ENCODE measurements around the gene HEG1. TPM values are rescaled to one million over a fixed set of nuclear protein-coding genes. Genes with fewer than 3 reads are reported as not detected.

Gene HEG1
- total and polyA plus RNA-seq, 2 of the 8 experiments (the other 6 are each of a cell fraction or from before 2014, with no cell fraction given) = 5.3 to 9.7 TPM

GRCh38 chr3:124916837-124917409 lies 138.9 kb downstream of the HEG1 start:
- H3K79me2 ChIP-seq (ENCODE audit: control insufficient read depth in 1 of 2, insufficient read depth in 2 of 2, low read length in 2 of 2) = no peaks in the 10 kb centered on the region
- H2BK120ac ChIP-seq (replicated peaks; ENCODE audit: low read depth, low read length) = no peak overlapping the region
- H4K8ac ChIP-seq (ENCODE audit: extremely low read depth, insufficient read depth, low read length) = no peak overlapping the region; the same call in 1 of the 2 replicates
- H4K91ac ChIP-seq (replicated peaks; ENCODE audit: insufficient read length, low read length) = no peak overlapping the region
- DNase-seq (ENCODE audit: low read depth in 1 of 2, low spot score in 2 of 2) (no peak), FAIRE-seq (no peak)
- ChIA-PET CTCF (ENCODE audit: partially characterized antibody) (interaction anchor here (0.6 to 0.7 kb wide), 2 partner anchors 37 to 233 kb away, joined by 3 to 5 read pairs; no protein-coding TSS in a partner anchor), POLR2A (ENCODE audit: partially characterized antibody) (no interaction called here)
- no peak overlapping the region for H2BK15ac ChIP-seq (ENCODE audit: low read length)
- no peak overlapping the region for H3K4me3 ChIP-seq (ENCODE audit: extremely low read depth in 1 of 4, insufficient read depth in 2 of 4, low read depth in 3 of 4, low read length in 4 of 4)
- no peaks in the 10 kb centered on the region for H3K4me1 ChIP-seq (replicated peaks in 1 of 4; ENCODE audit: control insufficient read depth in 3 of 4, insufficient read depth in 4 of 4, low read length in 3 of 4)
- H4K20me1 ChIP-seq (replicated peaks in 1 of 2; ENCODE audit: control insufficient read depth in 1 of 2, insufficient read depth in 2 of 2, low read length in 2 of 2) = no peaks in the 10 kb centered on the region
- 89% methylated on average over 8 of the region's 8 CpGs; no CpG with 5 or more reads in 1 of the 2 experiments for WGBS, 2 experiments (ENCODE audit: extremely low coverage in 1 of 2, insufficient coverage in 1 of 2, insufficient read length in 1 of 2, insufficient replicate concordance in 2 of 2, low coverage in 1 of 2, low lambda C conversion rate in 2 of 2, missing lambda C conversion rate in 1 of 2)
- no peak overlapping the region for H2AK5ac ChIP-seq (ENCODE audit: low read depth, low read length)
- no peak overlapping the region for H3K9ac ChIP-seq (replicated peaks in 1 of 4; ENCODE audit: extremely low read depth in 1 of 4, low read depth in 3 of 4, low read length in 3 of 4)
- H2BK5ac ChIP-seq (ENCODE audit: low read depth, low read length) = no peak overlapping the region
- no peaks in the 10 kb centered on the region for H3K36me3 ChIP-seq (ENCODE audit: control insufficient read depth in 2 of 4, insufficient read depth in 4 of 4, low read length in 3 of 4)
- H4K5ac ChIP-seq (ENCODE audit: insufficient read length, low read depth, low read length) = no peak overlapping the region
- no peak overlapping the region for H2BK12ac ChIP-seq (ENCODE audit: low read depth, low read length)
- no peak overlapping the region for H2AFZ ChIP-seq (ENCODE audit: low read length)
- H2BK20ac ChIP-seq (ENCODE audit: low read length) = no peak overlapping the region
- H3K18ac ChIP-seq (ENCODE audit: extremely low read depth, low read length) = no peak overlapping the region
- H3K27me3 ChIP-seq (replicated peaks in 1 of 4; ENCODE audit: control insufficient read depth in 3 of 4, extremely low read depth in 1 of 4, insufficient read depth in 3 of 4, low read length in 3 of 4) = no peaks in the 10 kb centered on the region; a peak in 1 of 7 replicates
- H3K23me2 ChIP-seq (ENCODE audit: low read depth, low read length) = no peaks in the 10 kb centered on the region
- H3K4ac ChIP-seq (replicated peaks; ENCODE audit: insufficient read length, low read depth, low read length) = no peak overlapping the region
- H3K23ac ChIP-seq (ENCODE audit: insufficient read length) = no peak overlapping the region
- H3K56ac ChIP-seq (replicated peaks; ENCODE audit: insufficient read length, low read depth, low read length) = no peak overlapping the region
- H3K79me1 ChIP-seq (ENCODE audit: low read depth, low read length) = no peaks in the 10 kb centered on the region
- H3K27ac ChIP-seq (ENCODE audit: low read depth, low read length) = no peak overlapping the region
- no peak overlapping the region for H3K14ac ChIP-seq (ENCODE audit: insufficient read length)
- H3K4me2 ChIP-seq (ENCODE audit: insufficient read depth in 1 of 2, low read depth in 2 of 2, low read length in 2 of 2) = no peak overlapping the region
- no peaks in the 10 kb centered on the region for H3K9me3 ChIP-seq (ENCODE audit: insufficient read depth in 2 of 2, low read depth in 1 of 2, low read length in 1 of 2)
- no peak for TF ChIP-seq SIX5 (IDR thresholded peaks at IDR 0.05; ENCODE audit: low read depth, low read length)
- no peak for TF ChIP-seq TAF1 (IDR thresholded peaks at IDR 0.05; ENCODE audit: low read depth, low read length)
- TF ChIP-seq, protein P1, sequence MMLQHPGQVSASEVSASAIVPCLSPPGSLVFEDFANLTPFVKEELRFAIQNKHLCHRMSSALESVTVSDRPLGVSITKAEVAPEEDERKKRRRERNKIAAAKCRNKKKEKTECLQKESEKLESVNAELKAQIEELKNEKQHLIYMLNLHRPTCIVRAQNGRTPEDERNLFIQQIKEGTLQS (IDR thresholded peaks at IDR 0.05; ENCODE audit: insufficient read depth, low read depth, low read length) = no peak
- TF ChIP-seq CHD2 (IDR thresholded peaks at IDR 0.05; ENCODE audit: low read length) = no peak
- TF ChIP-seq EGR1 (IDR thresholded peaks at IDR 0.05; ENCODE audit: borderline replicate concordance, low read depth, low read length) = no peak
- no peak for TF ChIP-seq POLR2AphosphoS5 (IDR thresholded peaks at IDR 0.05; ENCODE audit: low read depth, low read length)
- TF ChIP-seq NANOG (IDR thresholded peaks at IDR 0.05; ENCODE audit: insufficient read depth, low read depth, low read length, poor library complexity, severe bottlenecking) = no peak
- TF ChIP-seq EZH2 (IDR thresholded peaks at IDR 0.05; ENCODE audit: low read depth, low read length, severe bottlenecking) = no peak
- no peak for TF ChIP-seq RAD21 (IDR thresholded peaks at IDR 0.05 in 1 of 2, conservative IDR thresholded peaks at IDR 0.05 in 1 of 2; ENCODE audit: low read depth in 2 of 2, low read length in 2 of 2)
- TF ChIP-seq SIN3A (conservative IDR thresholded peaks at IDR 0.05 in 1 of 2, IDR thresholded peaks at IDR 0.05 in 1 of 2; ENCODE audit: low read depth in 1 of 2, low read length in 2 of 2) = no peak
- TF ChIP-seq, protein P2, sequence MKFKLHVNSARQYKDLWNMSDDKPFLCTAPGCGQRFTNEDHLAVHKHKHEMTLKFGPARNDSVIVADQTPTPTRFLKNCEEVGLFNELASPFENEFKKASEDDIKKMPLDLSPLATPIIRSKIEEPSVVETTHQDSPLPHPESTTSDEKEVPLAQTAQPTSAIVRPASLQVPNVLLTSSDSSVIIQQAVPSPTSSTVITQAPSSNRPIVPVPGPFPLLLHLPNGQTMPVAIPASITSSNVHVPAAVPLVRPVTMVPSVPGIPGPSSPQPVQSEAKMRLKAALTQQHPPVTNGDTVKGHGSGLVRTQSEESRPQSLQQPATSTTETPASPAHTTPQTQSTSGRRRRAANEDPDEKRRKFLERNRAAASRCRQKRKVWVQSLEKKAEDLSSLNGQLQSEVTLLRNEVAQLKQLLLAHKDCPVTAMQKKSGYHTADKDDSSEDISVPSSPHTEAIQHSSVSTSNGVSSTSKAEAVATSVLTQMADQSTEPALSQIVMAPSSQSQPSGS (IDR thresholded peaks at IDR 0.05; ENCODE audit: low read length) = no peak

Data from H1 (cell line).